HepG2 (cell line): ENCODE measurements around the gene STAG3. TPM values are rescaled to one million over a fixed set of nuclear protein-coding genes. Genes with fewer than 3 reads are reported as not detected.

Experiments used
- CC2D1A ChIP-seq: sonication (generic); formaldehyde crosslinking; IDR thresholded peaks from 2 replicates; pipeline ENCODE4 v1.8.1; 2023; ENCODE audit warnings: mild to moderate bottlenecking, missing genetic modification reagents
- E2F1 ChIP-seq: sonication (generic); formaldehyde crosslinking; IDR thresholded peaks from 2 replicates; pipeline ENCODE4 v1.5.0; 2020; ENCODE audit warnings: missing genetic modification reagents
- ELF4 ChIP-seq: sonication (generic); formaldehyde crosslinking; IDR thresholded peaks from 2 replicates; pipeline ENCODE4 v1.5.0; 2020; ENCODE audit warnings: missing genetic modification reagents, mild to moderate bottlenecking, moderate library complexity, borderline replicate concordance
- HMG20A ChIP-seq: IDR thresholded peaks from 2 replicates; pipeline ENCODE4 v1.6.1; 2016; ENCODE audit warnings: borderline replicate concordance
- MBNL3 ChIP-seq: fragments of 250-450 bp; sonication (Bioruptor Pico); conservative IDR thresholded peaks from 2 replicates; pipeline ENCODE4 v1.8.0; 2022; ENCODE audit warnings: mild to moderate bottlenecking, inconsistent platforms
- PCBP1 ChIP-seq: fragments of 200-400 bp; formaldehyde crosslinking; IDR thresholded peaks from 2 replicates; pipeline ENCODE4 v1.6.1; 2017; ENCODE audit warnings: mild to moderate bottlenecking, low read depth, low read length, borderline replicate concordance
- RAD51 ChIP-seq: fragments of 450-650 bp; IDR thresholded peaks from 2 replicates; pipeline ENCODE4 v1.6.1; 2016; ENCODE audit warnings: borderline replicate concordance
- RARA ChIP-seq: IDR thresholded peaks from 2 replicates; pipeline ENCODE4 v1.6.1; 2016; ENCODE audit warnings: missing genetic modification reagents, missing compliant biosample characterization
- TOE1 ChIP-seq: sonication (generic); formaldehyde crosslinking; IDR thresholded peaks from 2 replicates; pipeline ENCODE4 v1.4.0; 2020; ENCODE audit warnings: mild to moderate bottlenecking, missing genetic modification reagents
- ZNF124 ChIP-seq: sonication (generic); formaldehyde crosslinking; IDR thresholded peaks from 2 replicates; pipeline ENCODE4 v1.4.0; 2020; ENCODE audit warnings: missing genetic modification reagents
- ZNF782 ChIP-seq: sonication (generic); formaldehyde crosslinking; IDR thresholded peaks from 2 replicates; pipeline ENCODE4 v1.4.0; 2020; ENCODE audit warnings: missing genetic modification reagents, mild to moderate bottlenecking, borderline replicate concordance
- ZNF800 ChIP-seq: sonication (generic); formaldehyde crosslinking; IDR thresholded peaks from 2 replicates; pipeline ENCODE4 v1.4.0; 2020; ENCODE audit warnings: missing genetic modification reagents
- ZSCAN25 ChIP-seq: sonication (generic); formaldehyde crosslinking; IDR thresholded peaks from 2 replicates; pipeline ENCODE4 v1.8.0; 2022; ENCODE audit warnings: mild to moderate bottlenecking, missing genetic modification reagents
- polyA plus RNA-seq, 8 experiments: library from polyadenylated mRNA; depleted of rRNA in 3 of 8; stranded (reverse) in 7 of 8; unstranded in 1 of 8; fragments of >200 nt; fragmentation: Illumina TruSeq in 4 of 8; extraction: Trizol in 4 of 8; gene quantifications; 2 replicates each; pipeline versions ENCODE4 v1.2.1 to v1.2.3, GENCODE V29; 2011 to 2016; ENCODE audit warnings: low read depth in 4 of 8, missing spikeins in 1 of 8, mixed read lengths in 1 of 8; ENCODE audit not compliant: insufficient read depth in 1 of 8
- total RNA-seq, 5 experiments: library from RNA; depleted of rRNA; stranded (reverse); fragments of >200 nt; fragmentation: Illumina TruSeq; extraction: Trizol; gene quantifications; 2 replicates each; pipeline ENCODE4 v1.2.3, GENCODE V29; 2016; ENCODE audit warnings: low read depth in 1 of 5
- TF ChIP-seq, protein P1 (sequence below), 2 experiments: fragments of 450-650 bp in 1 of 2; sonication (generic) in 1 of 2; formaldehyde crosslinking in 1 of 2; IDR thresholded peaks; 2 replicates each; pipeline versions ENCODE4 v1.6.1 to v1.8.0; 2016 to 2022; ENCODE audit warnings: antibody characterized with exemption in 1 of 2, mild to moderate bottlenecking in 1 of 2, missing genetic modification reagents in 1 of 2

The STAG3 gene
- total and polyA plus RNA-seq, 2 of the 13 experiments (the other 11 are each of a cell fraction or from before 2014, with no cell fraction given): 0.09 to 0.33 TPM

- TF ChIP-seq MBNL3 (CRISPR knock-in tag): no peak
- no peak for TF ChIP-seq HMG20A (CRISPR knock-in tag)
- peak; percentile 58; the same call in 1 of the 2 replicates for TF ChIP-seq ZSCAN25 (CRISPR knock-in tag)
- TF ChIP-seq CC2D1A: no peak
- TF ChIP-seq E2F1: no peak; the same call in 1 of the 2 replicates
- TF ChIP-seq ZNF800 (CRISPR knock-in tag): no peak
- peak; percentile 77; the same call in 1 of the 2 replicates for TF ChIP-seq PCBP1
- peak; percentile 5; the same call in 1 of the 2 replicates for TF ChIP-seq RARA (CRISPR knock-in tag)
- peak; percentile 33; the same call in 1 of the 2 replicates for TF ChIP-seq ZNF124 (CRISPR knock-in tag)
- TF ChIP-seq ZNF782 (CRISPR knock-in tag): 0 out of 2 replicates have a peak, but pooled peaks have one; percentile 2
- peak; percentile 93 for TF ChIP-seq RAD51
- TF ChIP-seq, protein P1, sequence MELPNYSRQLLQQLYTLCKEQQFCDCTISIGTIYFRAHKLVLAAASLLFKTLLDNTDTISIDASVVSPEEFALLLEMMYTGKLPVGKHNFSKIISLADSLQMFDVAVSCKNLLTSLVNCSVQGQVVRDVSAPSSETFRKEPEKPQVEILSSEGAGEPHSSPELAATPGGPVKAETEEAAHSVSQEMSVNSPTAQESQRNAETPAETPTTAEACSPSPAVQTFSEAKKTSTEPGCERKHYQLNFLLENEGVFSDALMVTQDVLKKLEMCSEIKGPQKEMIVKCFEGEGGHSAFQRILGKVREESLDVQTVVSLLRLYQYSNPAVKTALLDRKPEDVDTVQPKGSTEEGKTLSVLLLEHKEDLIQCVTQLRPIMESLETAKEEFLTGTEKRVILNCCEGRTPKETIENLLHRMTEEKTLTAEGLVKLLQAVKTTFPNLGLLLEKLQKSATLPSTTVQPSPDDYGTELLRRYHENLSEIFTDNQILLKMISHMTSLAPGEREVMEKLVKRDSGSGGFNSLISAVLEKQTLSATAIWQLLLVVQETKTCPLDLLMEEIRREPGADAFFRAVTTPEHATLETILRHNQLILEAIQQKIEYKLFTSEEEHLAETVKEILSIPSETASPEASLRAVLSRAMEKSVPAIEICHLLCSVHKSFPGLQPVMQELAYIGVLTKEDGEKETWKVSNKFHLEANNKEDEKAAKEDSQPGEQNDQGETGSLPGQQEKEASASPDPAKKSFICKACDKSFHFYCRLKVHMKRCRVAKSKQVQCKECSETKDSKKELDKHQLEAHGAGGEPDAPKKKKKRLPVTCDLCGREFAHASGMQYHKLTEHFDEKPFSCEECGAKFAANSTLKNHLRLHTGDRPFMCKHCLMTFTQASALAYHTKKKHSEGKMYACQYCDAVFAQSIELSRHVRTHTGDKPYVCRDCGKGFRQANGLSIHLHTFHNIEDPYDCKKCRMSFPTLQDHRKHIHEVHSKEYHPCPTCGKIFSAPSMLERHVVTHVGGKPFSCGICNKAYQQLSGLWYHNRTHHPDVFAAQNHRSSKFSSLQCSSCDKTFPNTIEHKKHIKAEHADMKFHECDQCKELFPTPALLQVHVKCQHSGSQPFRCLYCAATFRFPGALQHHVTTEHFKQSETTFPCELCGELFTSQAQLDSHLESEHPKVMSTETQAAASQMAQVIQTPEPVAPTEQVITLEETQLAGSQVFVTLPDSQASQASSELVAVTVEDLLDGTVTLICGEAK (IDR thresholded peaks at IDR 0.05): no peak
- TF ChIP-seq, protein P1 (CRISPR knock-in tag; IDR thresholded peaks at IDR 0.05): no peak
- TF ChIP-seq TOE1 (CRISPR knock-in tag): no peak
- peak; percentile 82; the same call in 1 of the 2 replicates for TF ChIP-seq ELF4
These were observed 29.0 kb upstream of the STAG3 start, which contains the start of gene LAMTOR4 (continued) for GRCh38 chr7:100148559-100149328.
